Keratinocyte (primary cell): ENCODE data around the gene PDE4A. TPM values are rescaled to one million over a fixed set of nuclear protein-coding genes. Genes with fewer than 3 reads are reported as not detected.

Experiments used
- DNase-seq: peaks from one replicate; pipeline ENCODE4 v3.0.0-alpha.2; 2011; ENCODE audit warnings: low read depth, missing footprints, low spot score
- FAIRE-seq: peaks from 2 replicates; lab custom pipeline; 2011; peaks lifted over from hg19 to GRCh38; lab: Jason Lieb, UNC
- H2AFZ ChIP-seq: 2 replicates; pipeline ENCODE4 v1.6.0; 2012; ENCODE audit warnings: low read length, control low read depth, inconsistent platforms; ENCODE audit not compliant: control insufficient read depth
- H3K27ac ChIP-seq: 2 replicates; pipeline ENCODE4 v1.5.1; 2011; ENCODE audit warnings: low read length; ENCODE audit not compliant: control insufficient read depth, insufficient read depth
- H3K27me3 ChIP-seq: 3 replicates; pipeline ENCODE4 v1.6.0; 2011; ENCODE audit warnings: low read length; ENCODE audit not compliant: control insufficient read depth, insufficient read depth; ENCODE audit errors: extremely low read depth
- H3K36me3 ChIP-seq, 2 experiments: 2 replicates in 1 of 2; 3 replicates in 1 of 2; pipeline ENCODE4 v1.5.1; 2011; ENCODE audit warnings: low read length in 2 of 2, mild to moderate bottlenecking in 1 of 2; ENCODE audit not compliant: control insufficient read depth in 2 of 2, insufficient read depth in 2 of 2; ENCODE audit errors: extremely low read depth in 1 of 2
- H3K4me1 ChIP-seq: 3 replicates; pipeline ENCODE4 v1.5.1; 2011; ENCODE audit warnings: low read length; ENCODE audit not compliant: control insufficient read depth, insufficient read depth; ENCODE audit errors: extremely low read depth
- H3K4me2 ChIP-seq: 3 replicates; pipeline ENCODE4 v1.6.0; 2011; ENCODE audit warnings: low read depth, low read length; ENCODE audit not compliant: control insufficient read depth, insufficient read depth; ENCODE audit errors: extremely low read depth
- H3K4me3 ChIP-seq, 3 experiments: fragments of 200-600 bp in 1 of 3; sonication (generic) in 1 of 3; 2 replicates in 2 of 3; 3 replicates in 1 of 3; pipeline ENCODE4 v1.5.1; 2011 to 2016; ENCODE audit warnings: low read length in 3 of 3, mild to moderate bottlenecking in 3 of 3, control low read depth in 2 of 3, inconsistent platforms in 1 of 3, low read depth in 1 of 3, mixed read lengths in 1 of 3, mixed run types in 1 of 3, moderate library complexity in 1 of 3; ENCODE audit not compliant: control insufficient read depth in 2 of 3, insufficient read depth in 2 of 3; ENCODE audit errors: extremely low read depth in 1 of 3
- H3K79me2 ChIP-seq: 2 replicates; pipeline ENCODE4 v1.6.0; 2012; ENCODE audit warnings: low read length; ENCODE audit not compliant: control insufficient read depth, insufficient read depth
- H3K9ac ChIP-seq: 3 replicates; pipeline ENCODE4 v1.6.0; 2011; ENCODE audit warnings: low read length; ENCODE audit not compliant: control insufficient read depth, insufficient read depth; ENCODE audit errors: extremely low read depth
- H3K9me1 ChIP-seq: 3 replicates; pipeline ENCODE4 v1.6.0; 2011; ENCODE audit warnings: low read length; ENCODE audit not compliant: control insufficient read depth, insufficient read depth; ENCODE audit errors: extremely low read depth
- H3K9me3 ChIP-seq: 2 replicates; pipeline ENCODE4 v1.5.1; 2012; ENCODE audit warnings: low read depth, low read length; ENCODE audit not compliant: control insufficient read depth
- H4K20me1 ChIP-seq: 3 replicates; pipeline ENCODE4 v1.6.0; 2011; ENCODE audit warnings: low read length; ENCODE audit not compliant: control insufficient read depth, insufficient read depth; ENCODE audit errors: extremely low read depth
- CTCF ChIP-seq, 3 experiments: IDR thresholded peaks in 1 of 3; conservative IDR thresholded peaks in 1 of 3; optimal IDR thresholded peaks in 1 of 3; 2 replicates in 2 of 3; 3 replicates in 1 of 3; pipeline versions ENCODE3 to v1.5.1; 2011; ENCODE audit warnings: low read length in 3 of 3, mild to moderate bottlenecking in 3 of 3, moderate library complexity in 2 of 3, control low read depth in 1 of 3, inconsistent platforms in 1 of 3; ENCODE audit not compliant: insufficient read depth in 2 of 3; ENCODE audit errors: extremely low read depth in 1 of 3
- EZH2 ChIP-seq: IDR thresholded peaks from one replicate; pipeline ENCODE4 v1.6.1; 2012; ENCODE audit warnings: inconsistent platforms, mild to moderate bottlenecking, low read length, moderate library complexity
- dilution Hi-C: fragments of 300-500 bp; cut with MboI; formaldehyde crosslinking; loops from one replicate; pipeline ENCODE4 v1.7.0; 2020; ENCODE audit warnings: low sequenced_read_pairs; ENCODE audit not compliant: extremely low pct_ligation_motif_present
- polyA plus RNA-seq, 5 experiments: library from polyadenylated mRNA; depleted of rRNA in 3 of 5; stranded (reverse) in 3 of 5; stranded (forward) in 1 of 5; unstranded in 1 of 5; fragments of >200 nt; gene quantifications; 1 replicate in 1 of 5; 2 replicates in 3 of 5; 3 replicates in 1 of 5; pipeline versions ENCODE4 v1.2.1 to v1.2.3, GENCODE V29; 2011 to 2012; ENCODE audit warnings: missing spikeins in 2 of 5, low read depth in 1 of 5, low replicate concordance in 1 of 5

The PDE4A gene
- polyA plus RNA-seq, 1 donor (not counting 4 experiments of a cell fraction or from before 2014, with no cell fraction given), result 0.09 TPM

DNA sequence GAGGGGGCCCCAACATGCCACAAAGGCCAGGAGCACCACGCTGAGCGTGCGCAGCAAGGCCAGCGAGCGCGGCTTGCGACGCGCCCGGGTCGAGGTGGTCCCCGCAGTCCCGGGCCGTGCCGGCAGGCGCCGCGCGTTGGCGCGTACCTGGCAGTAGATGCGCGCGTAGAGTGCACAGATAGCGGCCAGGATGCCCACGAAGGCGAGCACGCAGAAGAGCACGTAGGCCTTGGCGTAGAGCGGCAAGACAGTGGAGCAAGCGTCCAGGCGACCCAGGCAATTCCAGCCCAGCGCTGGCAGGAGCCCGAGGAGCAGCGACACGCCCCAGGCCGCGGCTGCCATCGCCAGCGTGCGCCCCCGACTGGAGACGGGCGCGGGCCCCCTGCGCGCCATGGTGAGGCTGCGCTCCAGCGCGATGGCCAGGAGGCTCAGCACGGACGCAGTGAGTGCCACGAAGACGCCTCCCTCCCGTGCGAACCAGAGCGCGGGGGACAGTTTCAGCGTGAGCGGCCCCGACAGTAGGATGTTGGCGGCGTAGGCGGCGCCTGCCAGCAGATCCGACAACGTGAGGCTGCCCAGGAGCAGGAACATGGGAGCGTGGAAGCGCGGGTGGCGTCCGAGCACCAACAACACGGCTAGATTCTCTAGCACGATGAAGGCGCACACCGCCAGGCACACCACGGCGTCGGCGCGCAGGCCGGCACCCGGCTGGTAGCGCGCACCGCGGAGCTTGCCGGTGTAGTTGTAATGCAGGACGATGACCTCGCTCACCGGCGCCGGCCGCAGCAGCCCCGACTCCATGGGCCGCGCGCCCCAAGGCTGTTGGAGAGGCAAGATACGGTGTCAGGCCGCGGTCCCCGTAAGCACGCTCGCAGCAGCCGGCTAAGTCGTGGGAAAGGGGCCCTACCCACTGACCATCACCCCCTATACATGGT, 94.1 kb downstream of the PDE4A start:
- no peak overlapping the region for H3K9ac ChIP-seq
- peaks cover 5 to 12% of the 10 kb centered on the region in 2 experiments for H3K36me3 ChIP-seq
- H2AFZ ChIP-seq, result no peak overlapping the region
- no peaks in the 10 kb centered on the region for H4K20me1 ChIP-seq
- no peak overlapping the region for H3K27ac ChIP-seq
- dilution Hi-C loops, result loop anchor here (5.0 kb wide), 1 partner anchor 43 kb away; no protein-coding TSS in a partner anchor
- no peak overlapping the region for H3K4me2 ChIP-seq
- peaks cover 37% of the 10 kb centered on the region for H3K79me2 ChIP-seq
- FAIRE-seq (no peak), DNase-seq (no peak)
- H3K9me1 ChIP-seq, result no peaks in the 10 kb centered on the region
- no peak overlapping the region for H3K4me3 ChIP-seq
- no peaks in the 10 kb centered on the region for H3K27me3 ChIP-seq
- no peaks in the 10 kb centered on the region for H3K9me3 ChIP-seq
- peaks cover 43% of the 10 kb centered on the region for H3K4me1 ChIP-seq
- TF ChIP-seq CTCF (optimal IDR thresholded peaks at IDR 0.05 in 1 of 3, IDR thresholded peaks at IDR 0.05 in 1 of 3, conservative IDR thresholded peaks at IDR 0.05 in 1 of 3; ENCODE audit: extremely low read depth in 1 of 3, insufficient read depth in 2 of 3, low read length in 3 of 3) (no peak), EZH2 (no peak)

DNA sequence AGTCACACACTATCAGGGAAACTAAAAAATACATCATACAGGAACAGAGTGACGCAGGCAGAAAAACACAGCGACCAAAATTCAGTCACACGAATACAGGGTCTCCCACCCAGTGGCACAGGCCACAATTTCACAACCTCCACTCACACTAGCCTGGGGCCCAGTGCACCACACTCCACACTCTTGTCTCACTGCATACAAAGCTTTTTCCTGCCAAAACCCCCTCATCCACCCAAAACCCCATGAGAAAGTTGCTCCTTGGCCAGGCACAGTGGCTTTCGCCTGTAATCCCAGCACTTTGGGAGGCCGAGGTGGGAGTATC, 95.7 kb downstream of the PDE4A start:
- Histone ChIP-seq H3K4me2 (peak overlapping the region; percentile 96), H3K9me1 (no peaks in the 10 kb centered on the region), H3K27me3 (no peaks in the 10 kb centered on the region), H3K9ac (peak overlapping the region; percentile 28), H3K4me1 (peaks cover 37% of the 10 kb centered on the region), H4K20me1 (no peaks in the 10 kb centered on the region), H3K9me3 (no peaks in the 10 kb centered on the region), H3K27ac (peak overlapping the region; percentile 42), H3K79me2 (peaks cover 37% of the 10 kb centered on the region), H3K4me3 (peak overlapping the region; percentile 65 to 86 (median 77)), H3K36me3 (peaks cover 5 to 12% of the 10 kb centered on the region in 2 experiments), H2AFZ (peak overlapping the region; percentile 42)
- dilution Hi-C loops, result no loop called here
- DNase-seq, result no peak
- TF ChIP-seq EZH2 (no peak), CTCF (optimal IDR thresholded peaks at IDR 0.05 in 1 of 3, IDR thresholded peaks at IDR 0.05 in 1 of 3, conservative IDR thresholded peaks at IDR 0.05 in 1 of 3; ENCODE audit: extremely low read depth in 1 of 3, insufficient read depth in 2 of 3, low read length in 3 of 3) (no peak)
- no peak for FAIRE-seq
